Epithelial cell of esophagus (primary cell): ENCODE results near the gene POTEH.
"Not testable (repeated sequence)": the region's sequence is repeated elsewhere in the genome, so short reads cannot be mapped to it uniquely, and the experiment has no call there.

Experiments used
- DNase-seq: peaks from one replicate; pipeline ENCODE4 v3.0.0; 2010; ENCODE audit warnings: low read depth
- H3K4me3 ChIP-seq: 2 replicates; pipeline ENCODE4 v1.5.1; 2011; ENCODE audit warnings: mild to moderate bottlenecking, low read length, control low read depth

Gene POTEH

DNA sequence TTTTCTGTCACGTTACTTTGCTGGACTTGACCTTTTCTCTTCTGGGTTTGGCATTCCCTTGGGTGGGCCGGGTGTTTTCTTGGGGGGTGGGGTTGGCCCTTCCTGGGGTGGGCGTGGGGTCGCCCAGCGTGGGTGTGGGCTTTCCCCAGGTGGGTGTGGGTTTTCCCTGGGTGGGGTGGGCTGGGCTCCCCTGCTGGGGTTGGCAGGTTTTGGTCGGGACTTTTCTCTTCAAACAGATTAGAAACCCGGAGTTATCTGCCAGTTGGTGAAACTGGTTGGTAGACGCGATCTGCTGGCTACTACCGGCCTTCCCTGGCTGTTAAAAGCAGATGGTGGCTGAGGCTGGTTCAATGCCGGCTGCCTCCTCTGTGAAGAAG is at the start of gene POTEH:
Gene POTEH, plus strand, starts transcription at position 278 of the 377 bp plus-strand sequence. Its CDS starts 52 bp downstream, at position 330.
- not testable (repeated sequence) for DNase-seq, H3K4me3 ChIP-seq

DNA sequence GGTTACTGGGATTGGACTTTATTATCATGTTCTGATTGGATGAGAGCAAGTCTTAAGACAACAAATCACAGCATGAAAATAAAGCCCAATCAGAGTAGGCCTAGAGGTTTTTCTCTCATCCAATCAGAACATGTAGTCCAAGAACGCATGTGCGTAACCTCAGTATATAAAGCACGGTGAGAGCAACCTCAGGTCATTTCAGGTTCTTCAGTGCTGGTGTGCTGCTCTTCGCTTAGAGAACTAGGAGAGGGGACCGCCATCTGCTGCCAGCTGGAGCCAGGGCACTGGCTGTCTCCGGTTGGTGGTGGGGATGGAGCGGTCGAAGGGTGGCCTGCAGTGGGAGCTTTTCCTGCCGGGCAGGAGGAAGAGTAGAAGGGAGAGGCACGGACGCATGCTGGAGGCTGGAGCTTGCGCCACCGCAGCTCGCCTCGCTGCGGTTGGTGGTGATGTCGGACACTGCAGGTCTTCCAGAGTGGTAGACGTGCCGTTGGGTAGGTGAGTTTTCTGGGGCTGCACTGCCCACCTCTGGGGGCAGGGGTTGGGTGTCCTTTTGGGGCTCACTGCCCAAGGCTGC is 47.5 kb upstream of the POTEH start:
- not testable (repeated sequence) for H3K4me3 ChIP-seq, DNase-seq

DNA sequence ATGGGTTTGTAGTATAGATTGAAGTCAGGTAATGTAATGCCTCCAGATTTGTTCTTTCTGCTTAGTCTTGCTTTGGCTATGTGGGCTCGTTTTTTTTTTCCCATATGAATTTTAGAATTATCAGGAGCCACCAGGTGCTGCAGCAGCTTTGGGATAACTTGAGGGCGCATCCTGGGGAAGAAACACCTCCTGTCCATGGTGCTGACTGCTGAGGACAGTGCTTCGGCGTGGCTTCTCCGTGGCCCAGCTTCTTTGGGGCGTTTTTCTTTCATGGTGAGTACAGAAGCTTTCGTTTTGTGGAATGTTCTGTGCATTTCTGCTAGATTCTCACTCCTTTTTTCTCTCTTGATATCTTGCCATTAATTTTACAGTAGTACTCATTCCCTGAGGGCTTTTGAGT is 37.9 kb upstream of the POTEH start:
- not testable (repeated sequence) for H3K4me3 ChIP-seq, DNase-seq

DNA sequence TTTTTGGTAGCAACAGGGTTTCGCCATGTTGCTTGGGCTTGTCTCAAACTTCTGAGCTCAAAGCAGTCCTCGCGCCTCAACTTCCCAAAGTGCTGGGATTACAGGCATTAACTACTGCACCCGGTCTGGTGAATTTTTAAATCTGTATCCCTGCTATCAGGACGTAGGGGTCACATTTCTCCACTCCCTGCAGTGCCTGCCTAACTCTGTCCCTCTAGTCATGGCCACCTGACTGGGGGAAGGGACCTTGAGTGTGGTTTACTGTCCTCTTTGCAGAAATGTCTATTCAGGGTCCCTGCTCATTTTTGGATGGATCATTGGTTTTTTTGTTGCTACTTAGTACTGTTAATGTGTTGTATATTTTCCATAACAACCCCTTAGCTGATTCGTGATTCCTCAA is 37.1 kb upstream of the POTEH start:
- DNase-seq = not testable (repeated sequence)

DNA sequence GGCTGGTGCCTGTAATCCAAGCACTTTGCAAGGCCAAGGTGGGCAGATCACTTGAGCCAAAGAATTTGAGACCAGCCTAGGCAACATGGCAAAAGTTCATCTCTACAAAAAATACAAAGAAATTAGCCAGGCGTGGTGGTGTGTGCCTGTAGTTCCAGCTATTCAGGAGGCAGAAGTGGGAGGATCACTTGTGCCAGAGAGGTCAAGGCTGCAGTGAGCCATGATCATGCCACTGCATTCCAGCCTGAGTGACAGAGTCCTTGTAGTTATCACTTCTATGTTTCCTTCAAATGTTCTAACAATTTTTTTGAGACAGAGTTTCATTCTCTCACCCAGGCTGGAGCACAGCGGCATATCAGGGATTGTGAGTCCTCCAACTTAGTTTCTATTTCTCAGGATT is 36.6 kb upstream of the POTEH start:
- H3K4me3 ChIP-seq, DNase-seq: not testable (repeated sequence)

More for the DNA sequence above, 37.1 kb upstream of the POTEH start:
- not testable (repeated sequence) for H3K4me3 ChIP-seq

DNA sequence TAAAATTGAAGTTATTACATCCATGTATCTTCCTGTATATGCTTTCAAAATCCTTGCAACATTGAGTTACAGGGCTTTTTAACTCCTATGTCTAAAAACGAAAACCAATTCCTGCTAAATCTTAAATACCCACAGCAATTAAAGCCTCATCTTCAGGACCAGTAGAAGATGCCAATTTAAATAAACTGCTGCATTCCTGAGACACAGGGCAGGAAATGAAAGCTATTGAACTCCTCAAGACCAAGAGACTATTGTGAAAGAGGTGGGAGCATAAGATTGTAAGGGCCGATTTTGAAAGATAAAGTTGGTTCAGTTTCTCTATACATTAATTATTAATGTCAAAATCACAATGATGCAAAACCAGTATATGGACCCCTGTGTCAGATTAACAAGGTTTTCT is 28.7 kb upstream of the POTEH start:
- DNase-seq, H3K4me3 ChIP-seq: not testable (repeated sequence)

DNA sequence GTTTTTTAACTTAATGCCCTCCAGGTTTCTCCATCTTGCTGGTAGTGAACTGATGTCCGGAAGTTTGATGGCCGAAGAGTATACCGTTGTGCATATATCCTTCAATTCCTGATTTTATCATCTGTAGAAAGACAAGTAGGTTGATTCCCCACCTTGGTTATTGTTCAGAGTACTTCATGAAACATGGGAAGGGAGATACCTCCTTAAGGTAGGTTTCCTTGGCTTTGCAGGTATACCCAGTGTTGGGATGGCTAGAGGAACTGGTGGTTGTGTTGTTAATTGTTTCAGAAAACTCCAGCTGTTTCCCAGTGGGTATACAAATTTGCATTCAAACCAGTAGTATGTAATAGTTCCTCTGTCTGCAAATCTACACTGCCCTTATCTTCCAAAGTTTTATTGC is 25.1 kb upstream of the POTEH start:
- not testable (repeated sequence) for H3K4me3 ChIP-seq, DNase-seq

DNA sequence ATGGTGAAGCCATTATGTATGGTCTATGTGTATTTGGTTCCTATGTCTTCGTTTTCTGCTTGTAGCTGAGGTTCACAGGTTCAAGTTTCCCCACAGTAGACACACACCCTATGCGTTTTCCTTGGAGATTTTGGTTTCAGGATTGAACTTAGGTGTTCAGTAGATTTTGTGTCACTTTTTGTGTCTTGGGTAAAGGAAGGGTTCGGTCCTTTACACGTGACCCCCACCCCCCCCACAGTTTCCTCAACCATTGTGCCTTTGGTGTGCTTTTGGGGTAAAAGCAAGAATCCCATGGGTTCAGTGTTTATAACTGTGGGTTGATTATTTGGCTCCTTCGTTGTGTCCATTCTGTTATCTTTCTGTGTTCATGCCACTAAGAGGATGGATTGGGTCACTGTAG is 24.3 kb upstream of the POTEH start:
- not testable (repeated sequence) for H3K4me3 ChIP-seq, DNase-seq

DNA sequence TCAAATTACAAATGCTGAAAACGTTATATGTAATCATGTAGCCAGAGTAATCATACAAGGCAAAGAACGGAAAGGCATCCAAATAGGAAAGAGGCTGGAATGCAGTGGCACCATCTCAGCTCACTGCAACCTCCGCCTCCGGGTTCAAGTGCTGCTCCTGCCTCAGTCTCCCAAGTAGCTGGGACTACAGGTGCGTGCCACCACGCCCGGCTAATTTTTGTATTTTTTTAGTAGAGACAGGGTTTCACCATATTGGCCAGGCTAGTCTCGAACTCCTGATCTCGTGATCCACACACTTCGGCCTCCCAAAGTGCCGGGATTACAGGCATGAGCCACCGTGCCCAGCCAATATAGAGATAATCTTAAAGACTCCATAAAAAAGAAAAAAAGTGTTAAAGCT is 20.4 kb upstream of the POTEH start:
- not testable (repeated sequence) for H3K4me3 ChIP-seq

DNA sequence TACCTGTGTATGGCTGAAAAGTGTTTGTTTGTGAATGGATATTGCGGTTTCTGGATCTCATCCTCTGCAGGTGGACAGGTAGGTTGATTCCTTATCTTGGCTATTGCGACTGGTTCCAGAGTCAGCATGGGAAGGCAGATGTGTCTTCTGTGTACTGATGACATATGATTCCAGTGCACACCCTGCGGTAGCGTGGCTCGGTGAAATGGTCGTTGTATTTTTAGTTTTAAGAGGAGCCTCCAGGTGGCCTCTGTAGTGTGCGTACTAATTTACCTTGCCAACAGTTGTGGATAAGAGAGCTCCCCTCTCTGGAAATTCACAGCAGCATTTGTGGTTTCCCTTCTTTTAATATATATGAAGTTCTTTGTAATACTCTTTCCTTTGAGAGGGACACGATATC is 10.1 kb upstream of the POTEH start:
- DNase-seq, H3K4me3 ChIP-seq: not testable (repeated sequence)

More for the DNA sequence above, 20.4 kb upstream of the POTEH start:
- DNase-seq = not testable (repeated sequence)

DNA sequence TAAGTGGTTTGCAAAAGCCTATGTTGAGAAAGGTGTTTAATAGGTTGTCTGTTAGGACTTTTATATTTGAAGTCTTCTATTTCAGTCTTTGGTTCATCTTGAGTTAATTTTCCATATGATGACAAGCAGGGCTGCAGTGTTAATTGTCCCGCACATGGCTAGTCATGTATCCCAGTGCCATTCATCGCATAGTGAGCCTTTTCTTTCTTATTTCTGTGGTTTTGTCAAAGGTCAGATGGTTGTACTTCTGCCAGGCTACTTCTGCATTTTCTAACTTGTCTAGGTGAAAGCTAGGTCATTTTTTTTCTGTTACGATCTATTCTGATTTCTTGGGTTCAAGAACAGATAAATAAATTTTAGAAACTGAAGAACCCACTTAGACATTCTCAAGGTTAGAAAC is 5.7 kb upstream of the POTEH start:
- H3K4me3 ChIP-seq, DNase-seq: not testable (repeated sequence)

DNA sequence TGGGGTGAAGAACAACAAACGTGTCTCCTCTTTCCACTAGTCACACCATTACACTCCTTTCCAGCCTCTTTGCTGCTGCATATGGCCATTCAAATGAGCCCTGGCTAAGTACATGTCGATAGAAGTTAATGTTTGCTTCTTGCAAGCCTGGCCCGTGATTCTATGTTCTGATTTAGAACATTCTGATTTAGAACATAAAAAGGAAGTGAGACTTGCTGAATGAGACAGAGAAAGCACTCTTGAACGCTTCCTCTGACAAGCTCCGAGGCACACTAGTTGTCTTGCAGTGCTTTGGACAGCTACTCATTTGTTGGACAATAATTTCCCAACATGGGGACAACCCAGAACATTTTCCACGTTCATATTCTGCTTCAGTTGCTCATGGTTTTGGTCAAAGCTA is 5.1 kb upstream of the POTEH start:
- H3K4me3 ChIP-seq, DNase-seq: not testable (repeated sequence)

DNA sequence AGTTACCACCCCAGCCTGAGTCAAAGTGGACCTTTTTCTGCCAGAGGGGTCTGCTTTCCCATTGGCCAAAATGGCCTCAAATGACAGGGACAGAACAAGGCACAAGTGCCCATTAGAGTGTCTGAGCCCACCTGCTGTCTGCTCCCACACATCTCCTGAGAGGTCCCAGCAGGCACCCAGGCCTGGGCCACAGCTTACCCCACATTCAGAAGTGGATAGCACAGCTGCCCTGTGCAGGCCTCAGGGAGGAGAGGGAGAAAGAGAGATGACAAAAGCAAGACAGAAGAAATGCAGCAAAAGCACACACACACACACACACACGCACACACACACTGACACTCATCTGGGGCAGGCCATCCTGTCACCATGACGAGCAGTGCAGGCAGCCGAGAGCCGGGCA is 4.2 kb upstream of the POTEH start:
- not testable (repeated sequence) for H3K4me3 ChIP-seq, DNase-seq

DNA sequence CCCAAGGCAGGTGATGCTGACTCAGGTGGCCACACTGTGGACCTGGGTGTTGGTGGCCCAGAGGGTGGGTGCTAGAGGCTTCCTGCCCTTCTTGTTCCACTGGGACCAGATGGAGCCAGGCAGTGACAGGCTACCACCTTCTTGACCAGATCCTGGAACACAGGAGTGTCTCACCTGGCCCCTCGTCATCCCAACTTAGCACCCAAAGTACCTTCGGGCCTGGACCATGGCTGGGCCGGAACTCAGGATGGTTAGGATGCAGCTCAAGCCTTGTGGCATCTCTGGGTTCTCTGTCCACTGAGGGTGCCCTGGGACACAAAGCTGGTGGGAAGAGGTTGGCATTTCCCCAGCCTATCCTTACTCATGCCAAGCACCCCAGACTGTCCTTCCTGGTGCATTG is 2.7 kb upstream of the POTEH start:
- not testable (repeated sequence) for DNase-seq, H3K4me3 ChIP-seq

DNA sequence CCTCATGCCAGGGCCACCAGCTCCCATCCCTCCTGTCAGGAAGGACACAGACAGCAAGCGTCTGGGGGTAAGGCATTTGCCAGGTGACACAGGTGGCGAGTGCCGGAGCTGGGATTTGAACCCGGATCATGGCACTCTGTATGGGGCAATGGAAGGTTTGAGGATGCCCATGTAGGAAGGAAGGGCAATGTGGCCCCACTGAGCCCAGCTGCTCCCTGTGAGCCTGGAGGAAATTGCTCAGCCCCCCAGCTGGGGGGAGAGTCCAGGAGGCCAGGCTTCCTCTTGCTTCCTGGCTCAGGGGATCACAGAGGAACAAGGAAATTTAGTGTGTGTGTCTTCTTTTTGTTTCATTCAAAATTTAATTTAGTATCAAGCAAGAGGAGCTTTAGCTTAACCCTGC is 2.1 kb upstream of the POTEH start:
- not testable (repeated sequence) for DNase-seq, H3K4me3 ChIP-seq

DNA sequence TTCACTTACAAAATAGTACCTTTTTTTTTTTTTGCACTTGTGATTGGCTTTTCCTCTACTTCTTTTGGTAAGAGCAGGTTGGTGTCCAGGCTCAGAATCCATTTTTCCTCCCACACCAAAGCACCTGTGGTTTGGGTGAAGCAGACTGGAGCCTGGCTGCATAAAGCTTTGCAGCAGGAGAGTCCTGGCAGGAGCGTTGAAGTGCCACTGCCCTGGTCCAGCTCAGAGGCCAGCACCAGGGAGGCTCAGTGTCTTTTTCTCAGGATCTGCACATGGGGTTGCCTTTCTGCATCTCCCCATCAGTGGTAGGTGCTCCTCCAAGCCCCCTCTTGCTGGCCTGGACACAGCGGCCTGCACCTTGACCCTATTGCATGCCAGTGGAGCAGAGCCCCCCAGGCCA is 1.7 kb upstream of the POTEH start:
- not testable (repeated sequence) for H3K4me3 ChIP-seq, DNase-seq

DNA sequence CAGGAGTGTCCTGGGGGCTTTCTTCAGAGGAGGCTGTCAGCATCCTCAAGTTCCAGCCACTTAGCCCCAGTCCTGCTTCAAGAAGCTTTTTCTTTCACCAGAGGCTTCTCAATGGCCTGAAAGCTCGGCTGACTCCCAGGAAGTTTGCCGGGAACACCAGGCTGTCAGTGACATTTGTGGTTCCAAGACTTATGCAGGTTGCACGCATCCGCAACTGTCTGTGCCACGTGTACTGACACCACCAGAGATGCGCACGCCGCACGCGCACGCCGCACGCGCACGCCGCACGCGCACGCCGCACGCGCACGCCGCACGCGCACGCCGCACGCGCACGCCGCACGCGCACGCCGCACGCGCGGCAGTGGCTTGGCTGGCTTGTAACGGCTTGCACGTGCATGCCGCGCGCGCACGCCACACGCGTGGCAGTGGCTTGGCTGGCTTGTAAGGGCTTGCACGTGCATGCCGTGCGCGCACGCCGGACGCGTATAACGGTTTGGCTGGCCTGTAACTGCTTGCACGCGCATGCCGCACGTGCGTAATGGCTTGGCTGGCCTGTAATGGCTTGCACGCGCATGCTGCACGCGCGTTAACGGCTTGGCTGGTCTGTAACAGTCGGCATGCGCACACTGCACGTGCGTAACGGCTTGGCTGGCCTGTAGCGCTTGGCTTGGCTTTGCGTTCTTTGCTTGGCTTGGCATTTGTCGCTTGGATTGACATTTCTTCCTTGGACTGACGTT is 646 bp upstream of the POTEH start:
- DNase-seq, H3K4me3 ChIP-seq: not testable (repeated sequence)

DNA sequence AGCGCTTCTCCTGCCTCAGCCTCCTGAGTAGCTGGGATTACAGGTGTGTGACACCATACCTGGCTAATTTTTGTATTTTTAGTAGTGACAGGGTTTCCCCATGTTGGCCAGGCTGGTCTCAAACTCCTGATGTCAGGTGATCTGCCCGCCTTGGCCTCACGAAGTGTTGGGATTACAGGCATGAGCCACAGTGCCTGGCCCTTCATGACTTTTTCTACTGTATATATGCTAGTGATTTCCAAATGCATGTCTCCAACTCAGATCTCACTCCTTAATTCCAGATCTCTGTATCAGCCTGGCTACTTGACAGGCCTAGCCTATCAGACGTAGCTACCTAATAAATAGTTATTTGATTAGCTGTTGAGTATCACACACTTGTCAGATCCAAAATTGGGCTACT is 23.8 kb downstream of the POTEH start:
- DNase-seq, H3K4me3 ChIP-seq: not testable (repeated sequence)

DNA sequence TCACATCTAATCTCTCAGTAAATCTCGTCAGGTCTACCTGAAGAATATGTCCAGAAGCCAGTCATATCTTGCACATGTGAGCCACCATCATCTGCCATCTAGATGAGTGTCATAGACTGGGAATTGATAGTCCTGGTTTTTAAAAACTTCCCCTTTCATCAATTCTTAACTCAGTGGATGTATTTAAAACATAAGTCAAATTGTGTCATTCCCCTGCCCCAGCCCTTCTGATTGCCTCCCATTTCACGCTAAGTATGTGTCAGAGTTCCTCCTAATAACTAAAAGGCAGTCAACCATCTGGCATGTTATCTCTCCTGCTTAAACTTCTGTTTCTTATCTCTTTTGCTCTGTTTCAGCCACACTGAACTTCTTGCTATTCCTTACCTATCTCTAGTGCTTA is 24.3 kb downstream of the POTEH start:
- H3K4me3 ChIP-seq, DNase-seq: not testable (repeated sequence)

DNA sequence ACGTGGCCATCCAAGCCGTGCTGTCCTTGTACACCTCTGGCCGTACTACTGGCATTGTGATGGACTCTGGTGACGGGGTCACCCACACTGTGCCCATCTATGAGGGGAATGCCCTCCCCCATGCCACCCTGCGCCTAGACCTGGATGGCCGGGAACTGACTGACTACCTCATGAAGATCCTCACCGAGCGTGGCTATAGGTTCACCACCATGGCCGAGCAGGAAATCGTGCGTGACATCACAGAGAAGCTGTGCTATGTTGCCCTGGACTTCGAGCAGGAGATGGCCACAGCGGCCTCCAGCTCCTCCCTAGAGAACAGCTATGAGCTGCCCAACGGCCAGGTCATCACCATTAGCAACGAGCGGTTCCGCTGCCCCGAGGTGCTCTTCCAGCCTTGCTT is 32.1 kb downstream of the POTEH start:
- not testable (repeated sequence) for H3K4me3 ChIP-seq, DNase-seq
